HEK293 (cell line): ENCODE measurements around the gene PFDN1.

Source experiments
- BCL11A ChIP-seq: fragments of 450-650 bp; formaldehyde crosslinking; IDR thresholded peaks from 2 replicates; pipeline ENCODE4 v1.5.1; 2016; ENCODE audit warnings: low read depth, missing biosample characterization, missing genetic modification characterization
- EGR2 ChIP-seq: fragments of 450-650 bp; formaldehyde crosslinking; IDR thresholded peaks from 2 replicates; pipeline ENCODE4 v1.5.1; 2016; ENCODE audit warnings: low read depth, missing biosample characterization, missing genetic modification characterization
- KLF16 ChIP-seq: fragments of 450-650 bp; formaldehyde crosslinking; IDR thresholded peaks from 2 replicates; pipeline ENCODE4 v1.5.1; 2017; ENCODE audit warnings: missing biosample characterization, missing genetic modification characterization
- MYNN ChIP-seq: fragments of 450-650 bp; formaldehyde crosslinking; IDR thresholded peaks from 2 replicates; pipeline ENCODE4 v1.5.1; 2016; ENCODE audit warnings: missing biosample characterization, missing genetic modification characterization, borderline replicate concordance
- MZF1 ChIP-seq: fragments of 450-650 bp; formaldehyde crosslinking; IDR thresholded peaks from 2 replicates; pipeline ENCODE4 v1.5.1; 2017; ENCODE audit warnings: missing biosample characterization, missing genetic modification characterization, borderline replicate concordance
- SETDB1 ChIP-seq: IDR thresholded peaks from one replicate; pipeline ENCODE4 v1.6.1; 2017; ENCODE audit warnings: mild to moderate bottlenecking, low read length, moderate library complexity, mixed read lengths; ENCODE audit not compliant: insufficient read length
- YY2 ChIP-seq: fragments of 450-650 bp; formaldehyde crosslinking; IDR thresholded peaks from 2 replicates; pipeline ENCODE4 v1.5.1; 2016; ENCODE audit warnings: missing biosample characterization, missing genetic modification characterization
- ZBTB8A ChIP-seq: fragments of 450-650 bp; formaldehyde crosslinking; IDR thresholded peaks from 2 replicates; pipeline ENCODE4 v1.5.1; 2016; ENCODE audit warnings: missing biosample characterization, missing genetic modification characterization
- ZFP37 ChIP-seq: fragments of 450-650 bp; formaldehyde crosslinking; IDR thresholded peaks from 2 replicates; pipeline ENCODE4 v1.5.1; 2016; ENCODE audit warnings: missing biosample characterization, missing genetic modification characterization
- ZNF133 ChIP-seq: fragments of 450-650 bp; formaldehyde crosslinking; IDR thresholded peaks from 2 replicates; pipeline ENCODE4 v1.5.1; 2016; ENCODE audit warnings: missing biosample characterization, missing genetic modification characterization
- ZNF175 ChIP-seq: fragments of 450-650 bp; formaldehyde crosslinking; IDR thresholded peaks from 2 replicates; pipeline ENCODE4 v1.5.1; 2016; ENCODE audit warnings: missing biosample characterization, missing genetic modification characterization
- ZNF239 ChIP-seq: fragments of 450-650 bp; formaldehyde crosslinking; IDR thresholded peaks from 2 replicates; pipeline ENCODE4 v1.5.1; 2016; ENCODE audit warnings: missing biosample characterization, missing genetic modification characterization
- ZNF24 ChIP-seq: fragments of 450-650 bp; formaldehyde crosslinking; IDR thresholded peaks from 2 replicates; pipeline ENCODE4 v1.5.1; 2016; ENCODE audit warnings: missing biosample characterization, missing genetic modification characterization
- ZNF335 ChIP-seq: fragments of 450-650 bp; formaldehyde crosslinking; conservative IDR thresholded peaks from 2 replicates; pipeline ENCODE4 v1.5.1; 2016; ENCODE audit warnings: missing biosample characterization, missing genetic modification characterization
- ZNF37A ChIP-seq: fragments of 450-650 bp; IDR thresholded peaks from 2 replicates; pipeline ENCODE4 v1.5.1; 2018; ENCODE audit warnings: missing biosample characterization, missing genetic modification characterization
- ZNF501 ChIP-seq: fragments of 450-650 bp; formaldehyde crosslinking; IDR thresholded peaks from 2 replicates; pipeline ENCODE4 v1.5.1; 2016; ENCODE audit warnings: missing biosample characterization, missing genetic modification characterization
- ZNF549 ChIP-seq: fragments of 450-650 bp; IDR thresholded peaks from 2 replicates; pipeline ENCODE4 v1.5.1; 2018; ENCODE audit warnings: missing biosample characterization, missing genetic modification characterization, mild to moderate bottlenecking, inconsistent platforms, moderate library complexity
- ZNF561 ChIP-seq: fragments of 450-650 bp; IDR thresholded peaks from 2 replicates; pipeline ENCODE4 v1.5.1; 2018; ENCODE audit warnings: missing biosample characterization, missing genetic modification characterization, borderline replicate concordance
- ZNF571 ChIP-seq: fragments of 450-650 bp; formaldehyde crosslinking; IDR thresholded peaks from 2 replicates; pipeline ENCODE4 v1.5.0; 2017; ENCODE audit warnings: missing biosample characterization, missing genetic modification characterization
- ZNF670 ChIP-seq: fragments of 450-650 bp; formaldehyde crosslinking; IDR thresholded peaks from 2 replicates; pipeline ENCODE4 v1.5.1; 2016; ENCODE audit warnings: missing biosample characterization, missing genetic modification characterization, low read depth
- ZSCAN16 ChIP-seq: fragments of 450-650 bp; formaldehyde crosslinking; IDR thresholded peaks from 2 replicates; pipeline ENCODE4 v1.5.1; 2016; ENCODE audit warnings: missing biosample characterization, missing genetic modification characterization
- TF ChIP-seq, protein P1 (sequence below): fragments of 450-650 bp; IDR thresholded peaks from 2 replicates; pipeline ENCODE4 v1.5.1; 2018; ENCODE audit warnings: missing biosample characterization, mild to moderate bottlenecking, missing genetic modification characterization
- TF ChIP-seq, protein P2 (sequence below): fragments of 450-650 bp; formaldehyde crosslinking; IDR thresholded peaks from 2 replicates; pipeline ENCODE4 v1.5.1; 2016; ENCODE audit warnings: missing biosample characterization, missing genetic modification characterization
- TF ChIP-seq, protein P3 (sequence below): fragments of 450-650 bp; formaldehyde crosslinking; IDR thresholded peaks from 2 replicates; pipeline ENCODE4 v1.5.1; 2016; ENCODE audit warnings: missing biosample characterization, missing genetic modification characterization, low read depth
- TF ChIP-seq, protein P4 (sequence below): fragments of 450-650 bp; formaldehyde crosslinking; IDR thresholded peaks from 2 replicates; pipeline ENCODE4 v1.5.1; 2016; ENCODE audit warnings: missing biosample characterization, missing genetic modification characterization
- TF ChIP-seq, protein P5 (sequence below): fragments of 450-650 bp; formaldehyde crosslinking; conservative IDR thresholded peaks from 2 replicates; pipeline ENCODE4 v1.5.1; 2016; ENCODE audit warnings: low read depth, missing biosample characterization, missing genetic modification characterization
- TF ChIP-seq, protein P6 (sequence below): fragments of 450-650 bp; formaldehyde crosslinking; IDR thresholded peaks from 2 replicates; pipeline ENCODE4 v1.5.1; 2016; ENCODE audit warnings: missing biosample characterization, missing genetic modification characterization

Gene PFDN1

DNA sequence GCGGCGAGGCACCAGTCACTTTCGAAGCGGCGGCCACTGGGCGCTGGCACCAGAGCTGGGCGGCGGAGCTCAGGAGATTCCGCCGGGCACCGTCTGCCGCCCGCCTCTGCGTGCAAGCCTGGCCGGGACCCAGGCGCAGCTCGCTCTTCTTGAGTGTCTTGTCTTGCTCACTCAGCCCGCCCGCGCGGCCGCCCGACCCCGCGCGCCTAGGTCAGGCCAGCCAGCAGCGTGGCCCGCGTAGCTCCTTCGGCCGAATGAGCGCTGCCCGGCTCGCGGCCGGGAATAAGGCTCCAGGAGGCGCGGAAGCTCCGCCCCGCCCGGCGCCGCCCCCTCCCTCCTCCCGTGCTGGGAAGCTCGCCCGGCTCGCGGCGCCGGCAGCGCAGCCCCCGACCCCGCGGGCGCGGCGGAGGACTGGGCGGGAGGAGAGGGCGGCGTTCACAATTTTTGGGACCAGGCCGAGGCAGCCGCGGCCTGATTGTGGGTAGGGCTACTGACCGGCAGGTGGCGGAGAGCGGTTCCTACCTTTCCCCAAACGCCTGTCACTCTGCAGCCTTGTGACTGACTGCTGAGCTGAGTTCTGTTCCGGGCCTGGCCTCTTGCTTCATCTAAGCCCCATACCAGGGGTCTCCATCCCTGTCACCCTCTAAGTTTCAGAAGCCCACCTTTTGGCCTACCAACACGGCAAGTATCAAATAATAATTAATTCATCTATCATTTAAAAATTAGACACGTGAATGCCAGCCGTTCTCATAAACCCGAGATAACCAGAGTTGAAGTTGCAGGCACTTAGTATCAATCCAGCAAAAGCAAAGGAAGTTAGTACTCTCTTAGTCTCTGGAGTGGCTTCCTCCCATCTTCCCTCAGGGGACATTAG, 43.7 kb upstream of the PFDN1 start, which contains the start of gene HBEGF (continued):
- TF ChIP-seq ZFP37 (tag by site-specific recombination) (peak; percentile 34; the same call in 1 of the 2 replicates), ZNF37A (tag by site-specific recombination) (no peak), ZNF239 (tag by site-specific recombination) (0 out of 2 replicates have a peak, but pooled peaks have one; percentile 41), ZNF571 (tag by site-specific recombination) (no peak), ZNF670 (tag by site-specific recombination) (no peak), ZSCAN16 (tag by site-specific recombination) (no peak), ZBTB8A (tag by site-specific recombination) (peak; percentile 98), EGR2 (tag by site-specific recombination) (0 out of 2 replicates have a peak, but pooled peaks have one; percentile 39), MZF1 (tag by site-specific recombination) (no peak), MYNN (no peak), ZNF549 (no peak), ZNF133 (no peak), YY2 (no peak), ZNF175 (tag by site-specific recombination) (no peak), SETDB1 (no peak), ZNF561 (tag by site-specific recombination) (peak; percentile 76), ZNF335 (tag by site-specific recombination) (peak; percentile 77), KLF16 (tag by site-specific recombination) (peak; percentile 64; the same call in 1 of the 2 replicates), BCL11A (no peak), ZNF24 (tag by site-specific recombination) (no peak; the same call in 1 of the 2 replicates), ZNF501 (tag by site-specific recombination) (peak; percentile 70; the same call in 1 of the 2 replicates)
- TF ChIP-seq, protein P1, sequence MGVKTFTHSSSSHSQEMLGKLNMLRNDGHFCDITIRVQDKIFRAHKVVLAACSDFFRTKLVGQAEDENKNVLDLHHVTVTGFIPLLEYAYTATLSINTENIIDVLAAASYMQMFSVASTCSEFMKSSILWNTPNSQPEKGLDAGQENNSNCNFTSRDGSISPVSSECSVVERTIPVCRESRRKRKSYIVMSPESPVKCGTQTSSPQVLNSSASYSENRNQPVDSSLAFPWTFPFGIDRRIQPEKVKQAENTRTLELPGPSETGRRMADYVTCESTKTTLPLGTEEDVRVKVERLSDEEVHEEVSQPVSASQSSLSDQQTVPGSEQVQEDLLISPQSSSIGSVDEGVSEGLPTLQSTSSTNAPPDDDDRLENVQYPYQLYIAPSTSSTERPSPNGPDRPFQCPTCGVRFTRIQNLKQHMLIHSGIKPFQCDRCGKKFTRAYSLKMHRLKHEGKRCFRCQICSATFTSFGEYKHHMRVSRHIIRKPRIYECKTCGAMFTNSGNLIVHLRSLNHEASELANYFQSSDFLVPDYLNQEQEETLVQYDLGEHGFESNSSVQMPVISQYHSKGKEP (tag by site-specific recombination), result no peak
- TF ChIP-seq, protein P2, sequence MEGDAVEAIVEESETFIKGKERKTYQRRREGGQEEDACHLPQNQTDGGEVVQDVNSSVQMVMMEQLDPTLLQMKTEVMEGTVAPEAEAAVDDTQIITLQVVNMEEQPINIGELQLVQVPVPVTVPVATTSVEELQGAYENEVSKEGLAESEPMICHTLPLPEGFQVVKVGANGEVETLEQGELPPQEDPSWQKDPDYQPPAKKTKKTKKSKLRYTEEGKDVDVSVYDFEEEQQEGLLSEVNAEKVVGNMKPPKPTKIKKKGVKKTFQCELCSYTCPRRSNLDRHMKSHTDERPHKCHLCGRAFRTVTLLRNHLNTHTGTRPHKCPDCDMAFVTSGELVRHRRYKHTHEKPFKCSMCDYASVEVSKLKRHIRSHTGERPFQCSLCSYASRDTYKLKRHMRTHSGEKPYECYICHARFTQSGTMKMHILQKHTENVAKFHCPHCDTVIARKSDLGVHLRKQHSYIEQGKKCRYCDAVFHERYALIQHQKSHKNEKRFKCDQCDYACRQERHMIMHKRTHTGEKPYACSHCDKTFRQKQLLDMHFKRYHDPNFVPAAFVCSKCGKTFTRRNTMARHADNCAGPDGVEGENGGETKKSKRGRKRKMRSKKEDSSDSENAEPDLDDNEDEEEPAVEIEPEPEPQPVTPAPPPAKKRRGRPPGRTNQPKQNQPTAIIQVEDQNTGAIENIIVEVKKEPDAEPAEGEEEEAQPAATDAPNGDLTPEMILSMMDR (tag by site-specific recombination), result peak; percentile 4; the same call in 1 of the 2 replicates
- TF ChIP-seq, protein P3, sequence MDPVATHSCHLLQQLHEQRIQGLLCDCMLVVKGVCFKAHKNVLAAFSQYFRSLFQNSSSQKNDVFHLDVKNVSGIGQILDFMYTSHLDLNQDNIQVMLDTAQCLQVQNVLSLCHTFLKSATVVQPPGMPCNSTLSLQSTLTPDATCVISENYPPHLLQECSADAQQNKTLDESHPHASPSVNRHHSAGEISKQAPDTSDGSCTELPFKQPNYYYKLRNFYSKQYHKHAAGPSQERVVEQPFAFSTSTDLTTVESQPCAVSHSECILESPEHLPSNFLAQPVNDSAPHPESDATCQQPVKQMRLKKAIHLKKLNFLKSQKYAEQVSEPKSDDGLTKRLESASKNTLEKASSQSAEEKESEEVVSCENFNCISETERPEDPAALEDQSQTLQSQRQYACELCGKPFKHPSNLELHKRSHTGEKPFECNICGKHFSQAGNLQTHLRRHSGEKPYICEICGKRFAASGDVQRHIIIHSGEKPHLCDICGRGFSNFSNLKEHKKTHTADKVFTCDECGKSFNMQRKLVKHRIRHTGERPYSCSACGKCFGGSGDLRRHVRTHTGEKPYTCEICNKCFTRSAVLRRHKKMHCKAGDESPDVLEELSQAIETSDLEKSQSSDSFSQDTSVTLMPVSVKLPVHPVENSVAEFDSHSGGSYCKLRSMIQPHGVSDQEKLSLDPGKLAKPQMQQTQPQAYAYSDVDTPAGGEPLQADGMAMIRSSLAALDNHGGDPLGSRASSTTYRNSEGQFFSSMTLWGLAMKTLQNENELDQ (tag by site-specific recombination), result no peak
- TF ChIP-seq, protein P4, sequence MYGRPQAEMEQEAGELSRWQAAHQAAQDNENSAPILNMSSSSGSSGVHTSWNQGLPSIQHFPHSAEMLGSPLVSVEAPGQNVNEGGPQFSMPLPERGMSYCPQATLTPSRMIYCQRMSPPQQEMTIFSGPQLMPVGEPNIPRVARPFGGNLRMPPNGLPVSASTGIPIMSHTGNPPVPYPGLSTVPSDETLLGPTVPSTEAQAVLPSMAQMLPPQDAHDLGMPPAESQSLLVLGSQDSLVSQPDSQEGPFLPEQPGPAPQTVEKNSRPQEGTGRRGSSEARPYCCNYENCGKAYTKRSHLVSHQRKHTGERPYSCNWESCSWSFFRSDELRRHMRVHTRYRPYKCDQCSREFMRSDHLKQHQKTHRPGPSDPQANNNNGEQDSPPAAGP (tag by site-specific recombination), result peak; percentile 58; the same call in 1 of the 2 replicates
- TF ChIP-seq, protein P5, sequence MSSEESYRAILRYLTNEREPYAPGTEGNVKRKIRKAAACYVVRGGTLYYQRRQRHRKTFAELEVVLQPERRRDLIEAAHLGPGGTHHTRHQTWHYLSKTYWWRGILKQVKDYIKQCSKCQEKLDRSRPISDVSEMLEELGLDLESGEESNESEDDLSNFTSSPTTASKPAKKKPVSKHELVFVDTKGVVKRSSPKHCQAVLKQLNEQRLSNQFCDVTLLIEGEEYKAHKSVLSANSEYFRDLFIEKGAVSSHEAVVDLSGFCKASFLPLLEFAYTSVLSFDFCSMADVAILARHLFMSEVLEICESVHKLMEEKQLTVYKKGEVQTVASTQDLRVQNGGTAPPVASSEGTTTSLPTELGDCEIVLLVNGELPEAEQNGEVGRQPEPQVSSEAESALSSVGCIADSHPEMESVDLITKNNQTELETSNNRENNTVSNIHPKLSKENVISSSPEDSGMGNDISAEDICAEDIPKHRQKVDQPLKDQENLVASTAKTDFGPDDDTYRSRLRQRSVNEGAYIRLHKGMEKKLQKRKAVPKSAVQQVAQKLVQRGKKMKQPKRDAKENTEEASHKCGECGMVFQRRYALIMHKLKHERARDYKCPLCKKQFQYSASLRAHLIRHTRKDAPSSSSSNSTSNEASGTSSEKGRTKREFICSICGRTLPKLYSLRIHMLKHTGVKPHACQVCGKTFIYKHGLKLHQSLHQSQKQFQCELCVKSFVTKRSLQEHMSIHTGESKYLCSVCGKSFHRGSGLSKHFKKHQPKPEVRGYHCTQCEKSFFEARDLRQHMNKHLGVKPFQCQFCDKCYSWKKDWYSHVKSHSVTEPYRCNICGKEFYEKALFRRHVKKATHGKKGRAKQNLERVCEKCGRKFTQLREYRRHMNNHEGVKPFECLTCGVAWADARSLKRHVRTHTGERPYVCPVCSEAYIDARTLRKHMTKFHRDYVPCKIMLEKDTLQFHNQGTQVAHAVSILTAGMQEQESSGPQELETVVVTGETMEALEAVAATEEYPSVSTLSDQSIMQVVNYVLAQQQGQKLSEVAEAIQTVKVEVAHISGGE (tag by site-specific recombination), result no peak
- TF ChIP-seq, protein P6, sequence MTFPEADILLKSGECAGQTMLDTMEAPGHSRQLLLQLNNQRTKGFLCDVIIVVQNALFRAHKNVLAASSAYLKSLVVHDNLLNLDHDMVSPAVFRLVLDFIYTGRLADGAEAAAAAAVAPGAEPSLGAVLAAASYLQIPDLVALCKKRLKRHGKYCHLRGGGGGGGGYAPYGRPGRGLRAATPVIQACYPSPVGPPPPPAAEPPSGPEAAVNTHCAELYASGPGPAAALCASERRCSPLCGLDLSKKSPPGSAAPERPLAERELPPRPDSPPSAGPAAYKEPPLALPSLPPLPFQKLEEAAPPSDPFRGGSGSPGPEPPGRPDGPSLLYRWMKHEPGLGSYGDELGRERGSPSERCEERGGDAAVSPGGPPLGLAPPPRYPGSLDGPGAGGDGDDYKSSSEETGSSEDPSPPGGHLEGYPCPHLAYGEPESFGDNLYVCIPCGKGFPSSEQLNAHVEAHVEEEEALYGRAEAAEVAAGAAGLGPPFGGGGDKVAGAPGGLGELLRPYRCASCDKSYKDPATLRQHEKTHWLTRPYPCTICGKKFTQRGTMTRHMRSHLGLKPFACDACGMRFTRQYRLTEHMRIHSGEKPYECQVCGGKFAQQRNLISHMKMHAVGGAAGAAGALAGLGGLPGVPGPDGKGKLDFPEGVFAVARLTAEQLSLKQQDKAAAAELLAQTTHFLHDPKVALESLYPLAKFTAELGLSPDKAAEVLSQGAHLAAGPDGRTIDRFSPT, result peak; percentile 71; the same call in 1 of the 2 replicates
